ENCODE measurements around the gene RNF157.

The RNF157 gene

DNA sequence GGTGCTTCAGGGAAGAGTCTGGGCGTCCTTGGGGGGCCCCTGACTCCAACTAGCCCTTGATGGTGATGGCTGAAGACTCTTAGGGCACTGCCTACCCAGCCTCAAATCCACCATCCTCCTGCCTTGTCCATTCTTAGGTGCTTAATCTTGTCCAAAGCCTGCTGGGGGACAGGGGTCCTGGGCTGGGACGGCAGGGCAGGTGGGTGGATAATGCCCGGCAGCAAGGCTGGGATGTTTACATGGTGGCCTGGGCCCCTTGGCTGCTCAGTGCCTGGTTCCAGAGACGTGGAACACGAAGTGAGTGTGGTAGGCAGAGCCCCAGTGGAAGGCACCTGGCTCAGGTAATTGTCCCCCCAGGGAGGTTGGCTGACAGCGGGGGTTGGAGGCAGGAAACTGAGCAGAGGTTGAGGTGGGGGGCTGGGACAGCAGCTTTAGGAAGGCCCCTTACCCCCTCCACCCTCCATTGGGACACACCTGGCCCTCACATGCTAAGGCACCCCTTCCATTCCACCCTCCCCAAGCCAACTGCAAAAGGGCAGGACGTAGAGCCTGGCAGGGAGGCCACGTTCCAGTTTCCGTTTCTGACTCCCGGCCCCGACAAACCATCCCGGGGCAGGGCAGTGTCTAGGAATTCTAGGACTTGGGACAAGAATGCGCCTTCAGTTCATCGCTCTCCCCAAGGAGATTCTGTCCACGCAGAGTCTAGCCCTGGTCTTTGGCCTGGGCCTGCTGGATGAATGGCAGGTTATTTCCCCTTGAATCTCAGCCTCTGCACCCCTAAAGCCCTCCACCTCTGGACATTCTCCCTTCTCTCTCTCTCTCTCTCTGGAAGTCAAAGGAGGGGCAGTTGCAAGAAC lies 101.2 kb downstream of the RNF157 start:
- DNase-seq = no peak

DNA sequence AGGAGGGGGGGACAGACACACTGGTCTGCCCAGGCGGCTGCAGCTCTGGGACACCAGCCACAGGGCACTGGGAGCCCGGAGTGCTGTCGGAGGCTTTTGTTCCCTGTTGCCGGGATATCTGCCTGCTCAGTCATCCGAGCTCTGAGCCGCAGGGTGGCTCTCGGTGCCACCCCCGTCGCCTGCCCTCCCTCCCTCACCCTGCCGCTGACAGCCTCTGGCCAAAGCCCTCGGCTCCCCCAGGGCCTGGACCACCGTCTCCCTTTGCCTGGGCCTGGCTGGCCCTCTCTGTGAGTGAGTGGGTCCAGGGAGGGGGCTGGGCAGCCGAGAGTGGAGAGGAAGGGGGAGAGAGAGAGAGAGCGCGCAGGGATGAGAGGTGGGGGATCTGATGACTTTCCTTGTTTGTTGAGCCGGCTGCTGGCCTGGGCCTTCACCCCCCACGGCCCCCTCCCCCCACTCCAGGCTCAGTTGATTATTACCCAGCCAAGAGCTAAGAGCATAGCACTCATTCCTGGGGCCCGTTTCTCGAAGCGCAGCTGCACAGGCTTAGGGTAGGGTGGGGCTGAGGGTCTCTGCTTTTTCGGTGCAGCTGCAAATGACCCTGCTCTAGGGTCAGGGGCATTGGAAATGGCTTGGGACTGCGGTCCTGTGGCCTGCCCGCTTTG lies 101.9 kb downstream of the RNF157 start:
- no peak for DNase-seq

DNA sequence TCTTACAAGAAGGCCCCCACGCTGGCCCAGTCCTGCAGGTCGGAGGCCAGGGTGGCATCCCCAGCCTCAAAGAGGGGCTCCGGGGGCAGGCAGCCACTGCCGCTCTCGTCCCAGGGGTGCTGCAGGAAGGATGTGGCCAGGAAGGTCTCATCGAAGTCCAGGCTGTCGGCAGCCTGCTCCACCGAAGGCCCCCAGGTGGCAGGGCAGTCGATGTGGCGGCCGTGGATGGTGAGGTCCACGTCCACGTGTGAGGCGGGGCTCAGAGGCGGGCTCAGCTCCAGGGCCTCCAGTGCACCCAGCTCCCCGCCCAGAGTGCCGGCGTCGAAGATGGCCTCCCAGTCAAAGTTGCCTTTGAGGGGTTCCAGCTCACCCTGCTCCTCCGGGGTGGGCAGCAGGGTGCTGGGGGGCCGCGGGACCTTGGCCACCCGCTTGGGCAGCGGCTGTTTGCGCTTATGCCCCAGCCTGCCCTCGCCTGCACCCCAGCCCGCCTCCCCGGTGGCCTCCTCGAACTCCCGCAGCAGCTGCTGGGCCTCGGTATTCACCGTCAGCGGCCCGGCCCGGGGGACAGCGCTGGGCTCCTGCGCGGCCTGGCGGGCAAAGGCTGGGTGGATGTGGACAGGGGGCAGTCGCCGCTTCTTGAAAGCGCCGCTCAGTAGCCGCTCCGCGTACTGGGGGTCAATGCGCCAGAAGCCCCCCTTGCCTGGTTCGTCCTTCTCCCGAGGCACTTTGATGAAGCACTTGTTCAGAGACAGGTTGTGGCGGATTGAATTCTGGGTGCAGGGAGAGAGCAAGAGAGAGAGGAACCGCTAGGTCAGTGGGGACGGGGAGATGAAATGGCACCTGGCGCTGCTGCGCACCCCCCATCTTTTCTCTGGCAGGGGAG lies 102.7 kb downstream of the RNF157 start:
- no peak for DNase-seq

DNA sequence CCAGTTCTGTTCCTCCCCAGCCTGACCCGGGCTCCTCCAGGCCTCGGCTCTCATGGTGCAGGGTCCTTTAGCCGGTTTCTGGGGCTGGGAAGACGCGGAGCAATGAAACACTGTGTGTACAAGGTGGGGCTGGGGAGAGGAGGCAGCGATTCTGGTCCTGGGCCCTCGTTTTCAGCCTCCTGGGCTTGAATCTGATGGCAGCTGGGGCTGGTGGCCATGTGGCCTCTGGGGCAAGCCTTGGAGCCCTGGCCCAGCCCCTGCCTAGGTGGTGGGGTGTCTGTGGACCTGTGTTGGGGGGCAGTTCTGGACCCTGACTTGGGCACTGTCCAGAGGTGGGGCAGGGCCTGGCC lies 103.3 kb downstream of the RNF157 start:
- DNase-seq = no peak

DNA sequence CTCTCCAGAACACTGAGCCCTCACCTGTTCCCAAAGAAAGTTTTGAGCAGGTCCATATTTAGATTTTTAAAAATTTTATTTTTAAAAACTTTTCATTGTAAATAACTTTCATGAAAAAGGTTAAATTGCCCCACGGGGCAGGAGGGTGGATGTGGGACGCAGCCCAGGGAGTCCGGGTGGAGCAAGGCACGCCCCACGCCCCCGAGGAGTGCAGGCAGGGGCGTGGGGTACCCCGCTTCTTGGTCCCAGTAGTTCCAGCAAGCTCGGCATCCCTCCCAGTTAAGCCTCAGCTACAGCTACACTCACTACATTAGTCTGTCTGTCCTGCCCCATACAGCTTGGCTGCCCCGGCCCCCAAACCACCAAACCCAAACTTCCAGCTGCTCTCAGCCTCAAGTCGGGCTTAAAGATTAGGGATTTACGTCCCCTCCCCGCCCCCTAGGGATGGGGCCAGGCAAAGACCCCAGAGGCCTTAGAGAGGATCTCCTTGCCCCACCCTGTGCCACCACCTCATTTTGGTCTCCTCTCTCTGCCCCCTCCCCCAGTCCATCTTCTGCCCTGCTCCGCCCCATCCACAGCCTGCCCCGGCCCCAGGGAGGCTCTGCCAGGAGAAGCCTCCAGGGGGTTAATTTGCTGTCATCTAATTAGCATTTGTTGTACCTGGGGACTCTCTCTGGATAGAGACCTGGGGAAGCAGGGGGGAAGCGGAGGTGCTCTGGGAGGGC lies 103.9 kb downstream of the RNF157 start:
- no peak for DNase-seq

DNA sequence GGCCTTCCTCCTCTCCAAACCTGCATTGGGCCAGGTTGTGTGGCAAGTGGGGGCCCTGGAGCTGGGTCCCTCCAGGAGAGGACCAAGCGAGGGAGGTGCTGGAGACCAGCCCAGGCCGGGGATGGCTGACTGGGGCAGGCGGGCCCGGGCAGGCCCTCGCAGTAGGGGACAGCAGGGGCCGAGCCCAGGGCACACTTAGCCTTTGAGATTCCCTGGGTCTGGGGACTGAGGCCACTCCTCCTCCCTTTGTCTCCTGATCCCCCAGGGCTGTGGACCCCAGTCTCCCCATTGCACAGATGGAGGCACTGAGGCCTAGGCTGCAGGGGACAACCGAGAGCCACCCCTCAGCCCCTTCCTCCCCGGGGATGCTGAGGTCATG lies 104.5 kb downstream of the RNF157 start:
- no peak for DNase-seq

DNA sequence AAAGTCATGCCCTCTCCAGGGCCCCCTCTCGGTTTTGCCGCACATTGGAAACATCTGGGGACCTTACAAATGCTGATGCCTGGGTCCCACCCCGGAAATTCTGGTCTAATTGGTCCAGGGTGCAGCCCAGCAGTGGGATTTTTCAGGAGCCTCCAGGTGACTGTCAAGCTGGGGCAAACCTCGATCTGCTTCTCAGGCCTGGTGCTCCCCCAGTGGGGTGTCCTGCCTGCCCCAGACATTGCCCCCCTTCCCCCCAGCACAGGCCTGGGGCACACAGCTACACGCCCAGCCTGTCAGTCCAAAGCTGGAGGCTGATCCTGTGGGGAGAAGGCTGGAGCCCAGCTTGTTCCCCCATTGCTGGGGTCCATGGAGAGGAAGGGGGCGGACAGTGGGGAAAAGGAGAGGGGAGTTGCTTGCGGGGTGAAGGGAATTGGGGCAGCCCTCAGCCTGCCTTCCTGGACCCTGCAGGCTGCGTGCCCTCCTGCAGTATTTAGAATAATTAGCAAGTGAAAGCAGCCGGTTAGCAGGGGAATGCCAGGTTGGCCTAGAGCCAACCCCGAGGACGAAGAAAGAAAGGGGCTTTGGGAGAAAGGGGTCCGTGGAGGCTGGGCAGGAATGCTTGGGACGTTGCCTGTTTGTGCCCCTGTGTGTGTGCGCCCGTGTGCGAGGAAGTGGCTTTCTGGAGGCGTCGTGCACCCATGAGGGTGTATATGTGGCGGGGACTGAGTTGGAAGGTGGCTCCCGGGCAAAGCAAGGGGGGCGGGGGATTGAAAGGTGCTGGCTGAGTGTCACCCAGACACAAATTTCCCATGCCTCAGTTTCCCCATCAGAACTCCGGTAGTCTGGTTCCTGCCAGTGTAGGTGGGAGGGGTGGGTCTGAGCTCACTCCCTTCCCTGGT lies 105.1 kb downstream of the RNF157 start:
- no peak for DNase-seq

DNA sequence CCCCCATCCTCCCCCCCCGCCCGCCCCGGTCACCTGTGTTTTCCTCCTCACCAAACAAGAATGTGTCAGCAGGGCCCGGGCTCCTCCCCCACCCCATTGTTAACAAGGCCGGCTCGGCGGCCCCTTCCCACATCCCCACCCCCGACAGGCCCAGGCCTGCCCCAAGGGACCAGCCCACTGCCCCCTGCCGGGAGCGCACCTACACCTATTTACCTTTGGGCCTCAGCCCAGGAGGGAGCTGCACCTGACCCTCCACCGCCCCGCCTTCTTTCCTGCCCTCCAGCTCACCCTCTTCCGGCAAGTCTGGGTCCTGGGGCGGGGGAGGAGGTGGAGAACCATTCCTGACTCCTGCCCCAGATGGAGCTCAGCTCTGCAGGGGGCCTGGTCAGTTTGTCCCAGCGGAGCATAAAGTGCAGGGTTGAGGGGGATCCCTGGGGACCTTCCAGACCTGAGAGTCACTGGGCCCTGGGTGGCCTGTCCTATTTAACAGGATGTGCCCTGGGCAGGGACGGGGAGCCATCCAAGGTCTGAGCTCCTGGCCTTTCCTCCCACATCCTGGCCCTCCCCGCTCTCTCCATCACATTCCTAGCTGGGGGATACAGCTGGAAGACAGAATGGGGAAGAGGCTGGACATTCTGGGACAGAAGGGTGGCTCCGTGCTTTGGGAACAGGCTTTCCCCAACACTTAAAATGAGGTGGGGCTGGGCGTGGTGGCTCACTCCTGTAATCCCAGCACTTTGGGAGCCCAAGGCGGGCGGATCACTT lies 107.5 kb downstream of the RNF157 start:
- peak; percentile 62 for DNase-seq

DNA sequence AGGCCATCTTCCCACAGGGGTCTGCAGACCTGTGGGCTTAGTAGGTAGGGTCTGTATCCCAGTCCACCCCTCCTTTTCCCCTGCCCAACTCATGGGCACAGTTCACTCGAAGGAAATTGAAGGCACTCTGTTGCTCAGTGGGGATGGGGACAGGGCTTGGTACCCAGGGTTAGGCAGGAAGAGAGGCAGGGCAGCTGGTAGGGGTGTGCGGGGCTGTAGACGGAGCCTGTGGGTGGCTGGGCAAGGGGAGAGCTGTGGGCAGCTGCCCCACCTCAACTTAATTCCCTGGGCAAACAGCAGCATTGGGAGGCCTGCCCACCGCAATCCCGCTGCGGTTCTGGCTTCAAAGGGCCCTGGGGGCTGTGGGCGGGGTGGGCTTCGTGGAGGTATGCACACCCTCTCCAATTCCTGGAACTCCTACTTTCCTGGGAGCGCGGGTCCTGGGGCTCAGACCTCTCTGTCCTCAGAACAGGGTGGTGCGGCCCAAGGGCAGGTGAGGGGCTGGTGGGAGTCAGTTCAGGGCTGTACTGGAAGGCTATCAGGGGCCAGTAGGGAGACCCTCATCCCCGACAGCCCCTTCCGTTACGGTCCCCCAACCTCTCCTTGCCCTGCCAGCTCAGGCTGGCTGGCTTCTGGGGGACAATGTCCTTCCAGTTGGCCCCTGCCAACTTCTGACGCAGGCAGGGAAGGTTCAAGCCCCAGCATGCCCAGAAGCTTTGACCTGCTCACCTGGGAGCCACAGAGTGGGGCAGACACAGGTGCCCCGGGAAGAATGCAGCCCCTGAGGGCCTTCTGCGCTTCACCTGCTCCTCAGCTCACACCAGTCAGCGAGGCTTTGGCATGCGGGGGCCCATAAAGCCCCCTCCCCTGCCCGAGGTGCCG lies 108.4 kb downstream of the RNF157 start:
- DNase-seq = no peak

DNA sequence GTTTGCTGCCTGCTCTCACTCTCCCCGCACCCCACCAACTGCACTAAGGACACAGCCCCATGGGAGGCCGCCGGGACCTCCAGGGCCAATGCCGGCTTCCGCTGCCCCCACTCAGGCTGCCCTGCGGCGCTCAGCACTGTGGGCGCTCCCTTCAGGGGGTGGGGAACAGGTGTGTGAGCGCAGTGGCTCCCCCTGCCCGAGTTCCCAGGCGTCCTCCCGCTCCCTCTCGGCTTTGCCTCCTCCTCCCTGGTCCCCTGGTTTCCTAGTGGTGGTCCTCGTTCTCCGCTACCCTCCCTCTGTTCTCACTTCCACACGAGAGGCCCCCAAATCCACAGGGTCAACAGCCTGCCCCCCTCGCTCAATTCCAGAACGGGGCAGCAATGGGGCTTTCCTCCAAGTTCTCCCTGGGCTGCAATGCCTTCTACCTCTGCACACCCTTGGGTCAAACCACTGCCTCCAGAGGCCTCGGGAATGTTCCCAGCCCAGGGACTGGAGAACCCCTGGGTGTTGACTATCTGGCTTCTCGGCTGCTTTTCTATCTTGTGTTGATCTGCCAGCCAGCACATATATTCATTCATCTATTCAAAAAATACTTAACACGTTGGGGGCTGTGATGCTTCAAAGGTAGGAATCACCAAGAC lies 109.1 kb downstream of the RNF157 start:
- DNase-seq = no peak

DNA sequence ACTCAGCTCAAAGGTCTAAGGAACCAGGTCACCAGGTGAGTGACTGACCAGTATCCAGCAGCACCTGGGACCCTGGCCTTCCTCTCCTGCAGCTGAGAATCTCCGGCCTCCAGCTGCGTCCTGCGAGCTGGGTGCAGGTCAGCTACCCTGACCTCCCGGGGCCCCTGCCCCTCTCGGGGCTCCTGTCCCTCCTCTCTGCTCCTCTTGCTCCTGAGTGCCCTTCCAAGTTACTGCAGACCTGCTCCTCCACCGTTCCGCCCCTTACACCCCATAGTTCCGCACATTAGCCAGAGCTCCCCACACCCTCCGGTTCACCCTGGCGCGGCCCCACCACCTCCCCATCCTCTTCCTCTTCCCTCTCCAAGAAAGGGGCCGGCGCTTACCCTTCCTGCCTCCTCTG lies 109.8 kb downstream of the RNF157 start:
- no peak for DNase-seq

DNA sequence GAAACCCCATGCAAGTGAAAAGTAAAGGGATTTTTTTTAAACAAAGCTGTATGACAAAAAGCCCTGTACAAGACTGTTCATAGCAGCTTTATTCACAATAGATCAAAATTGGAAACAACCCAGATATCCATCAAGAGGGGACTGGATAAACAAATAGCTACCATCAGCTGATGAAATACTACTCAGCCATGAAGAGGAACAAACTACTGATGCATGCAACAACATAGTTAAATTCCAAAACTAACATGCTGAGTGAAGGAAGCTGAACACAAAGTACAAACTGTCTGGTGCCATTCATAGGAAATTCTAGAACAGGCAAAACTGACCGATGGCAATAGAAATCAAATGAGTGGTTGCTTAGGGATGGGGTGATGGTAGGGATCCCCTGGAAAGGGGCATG lies 114.4 kb downstream of the RNF157 start:
- DNase-seq = no peak

DNA sequence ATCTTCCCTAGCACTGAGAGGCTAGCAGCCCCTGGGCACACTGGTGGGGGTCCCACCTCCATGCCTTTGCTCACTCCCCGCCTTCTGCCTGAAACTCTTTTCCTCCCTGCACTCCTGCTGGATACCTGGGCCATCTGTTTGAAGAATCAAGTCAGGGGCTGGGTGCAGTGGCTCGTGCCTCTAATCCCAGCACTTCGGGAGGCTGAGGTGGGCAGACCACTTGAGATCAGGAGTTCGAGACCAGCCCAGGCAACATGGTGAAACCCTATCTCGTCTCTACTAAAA lies 115.0 kb downstream of the RNF157 start:
- no peak for DNase-seq

DNA sequence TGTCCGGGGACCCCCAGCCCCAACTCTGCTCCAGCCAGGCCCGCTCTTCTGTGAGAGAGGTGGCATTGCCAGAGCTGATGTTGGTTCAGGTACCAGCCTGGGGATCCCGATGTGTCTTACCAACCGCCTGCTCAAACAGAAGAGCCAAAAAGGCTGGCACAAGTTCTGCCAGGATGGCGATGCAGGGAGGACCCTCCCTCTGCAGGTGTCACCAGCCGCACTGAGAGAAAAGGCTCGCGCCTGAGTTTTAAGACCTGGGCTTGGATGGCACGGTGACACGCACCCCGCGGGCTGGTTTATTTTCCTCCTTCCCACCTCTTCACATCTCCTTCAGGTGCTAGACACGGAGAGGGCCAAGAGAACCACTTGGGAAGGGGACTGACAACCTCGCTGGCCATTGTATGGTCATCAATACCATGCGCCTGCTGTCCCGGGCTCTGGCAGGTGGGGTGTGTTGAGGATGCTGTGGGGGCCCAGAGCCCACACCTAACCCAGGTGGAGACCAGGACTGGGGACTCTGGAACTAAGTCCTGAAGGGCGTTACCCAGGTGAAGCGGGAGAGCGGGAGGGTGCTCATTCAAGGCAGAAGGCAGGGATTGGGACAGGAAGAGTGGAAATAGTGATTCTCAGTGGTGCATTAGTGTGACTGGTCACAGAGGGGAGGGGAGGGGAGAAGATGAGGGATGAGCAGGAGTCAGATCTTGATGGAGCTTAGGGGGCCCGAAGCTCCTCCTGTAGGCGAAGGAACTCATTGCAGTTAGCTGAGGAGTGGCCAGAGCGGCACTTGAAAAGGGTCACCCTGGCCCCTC lies 115.5 kb downstream of the RNF157 start:
- DNase-seq = no peak

DNA sequence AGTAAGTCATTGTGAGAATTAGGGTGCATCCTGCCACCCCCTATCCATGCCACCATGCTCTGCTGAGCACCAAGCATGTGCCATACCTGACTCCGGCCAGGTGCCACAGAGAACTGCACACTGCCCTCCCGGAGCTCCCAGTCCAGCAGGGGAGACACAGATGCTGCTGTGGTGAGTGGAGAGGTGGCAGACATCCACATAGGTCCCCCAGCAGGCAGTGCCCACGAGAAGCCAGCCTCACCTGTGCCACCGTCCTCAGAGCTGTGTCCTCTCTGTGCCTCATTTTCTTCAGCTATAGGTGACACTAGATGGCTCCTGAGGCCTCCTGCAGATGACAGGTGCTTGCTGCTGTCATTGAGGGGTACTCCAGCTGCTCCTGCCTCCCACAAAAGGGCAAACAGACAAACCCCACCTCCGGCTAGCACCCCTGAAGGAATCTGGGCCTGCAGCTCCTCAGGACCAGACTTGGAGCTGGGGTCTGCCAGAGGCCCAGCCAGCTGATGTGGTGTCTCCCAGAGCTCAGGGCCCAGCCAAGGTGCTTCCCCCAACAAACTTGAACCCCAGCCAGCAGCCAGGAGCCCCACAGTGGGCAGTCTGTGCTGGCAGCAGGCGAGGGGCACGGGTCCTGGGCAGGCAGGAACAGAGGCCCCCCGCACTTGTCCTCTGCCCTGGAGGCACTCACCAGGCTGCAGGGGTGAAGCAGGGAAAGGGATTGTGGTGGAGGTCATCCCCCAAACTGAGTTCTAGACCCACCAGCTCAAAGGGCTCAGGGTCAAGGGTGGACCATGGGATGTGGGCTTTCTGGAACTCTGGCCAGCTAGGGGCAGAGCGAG lies 116.3 kb downstream of the RNF157 start:
- DNase-seq = no peak

DNA sequence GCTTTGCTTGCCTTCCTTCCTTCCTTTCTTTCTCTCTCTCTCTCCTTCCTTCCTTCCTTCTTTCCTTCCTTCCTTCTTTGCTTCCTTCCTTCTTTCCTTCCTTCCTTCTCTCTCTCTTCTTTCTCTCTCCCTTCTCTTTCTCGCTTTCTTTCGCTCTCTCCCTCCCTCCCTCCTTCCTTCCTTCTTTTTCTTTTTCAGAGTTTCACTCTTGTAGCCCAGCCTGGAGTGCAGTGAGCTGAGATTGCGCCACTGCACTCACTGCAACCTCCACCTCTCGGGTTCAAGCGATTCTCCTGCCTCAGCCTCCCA lies 117.1 kb downstream of the RNF157 start:
- no peak for DNase-seq

DNA sequence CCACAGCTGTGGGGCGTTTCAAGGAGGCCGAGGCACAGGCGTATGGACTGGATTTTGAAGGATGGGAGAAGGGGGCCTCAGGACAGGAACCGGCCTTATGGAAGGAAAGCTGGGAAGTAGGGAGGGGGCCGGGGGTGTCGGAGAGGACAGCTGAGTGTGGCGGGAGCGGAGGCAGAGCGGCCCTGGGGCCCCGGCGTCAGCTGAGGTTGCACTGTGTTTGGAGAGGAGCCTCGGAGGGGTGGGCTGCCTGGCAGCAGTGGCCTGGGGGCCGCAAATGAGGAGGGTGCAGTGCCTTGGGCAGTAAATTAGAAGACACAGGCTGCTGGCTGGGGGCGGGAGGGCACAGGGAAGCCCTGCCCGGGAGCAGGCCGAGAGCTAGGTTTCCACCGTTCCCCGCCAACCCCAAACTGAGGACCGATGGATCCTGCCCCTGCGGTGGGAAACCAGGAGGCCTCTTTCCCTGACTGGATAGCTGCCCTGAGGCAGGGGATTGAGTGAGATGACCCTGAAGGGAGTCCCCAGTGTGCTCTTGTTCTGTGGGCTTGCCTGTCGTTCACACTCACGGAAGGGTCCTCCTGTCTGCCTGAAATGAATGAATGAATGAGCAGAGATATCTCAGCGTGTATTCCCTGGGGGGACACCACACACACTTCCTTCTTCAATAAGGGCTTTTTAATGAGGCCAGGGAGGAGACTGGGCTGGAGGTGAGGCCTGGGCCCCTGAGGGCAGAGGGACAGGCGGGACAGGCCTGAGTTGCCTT lies 117.7 kb downstream of the RNF157 start:
- DNase-seq = no peak

Measured in NCI-H748 treated with DMSO at 0.1 percent for 48 hours (cell line).